ENCODE data around the gene NUDT22. TPM values are rescaled to one million over a fixed set of nuclear protein-coding genes. Genes with fewer than 3 reads are reported as not detected.

NUDT22 gene
- total and polyA plus RNA-seq, 2 of the 8 experiments (the other 6 are each of a cell fraction or from before 2014, with no cell fraction given): 43.4 to 69.0 TPM

DNA sequence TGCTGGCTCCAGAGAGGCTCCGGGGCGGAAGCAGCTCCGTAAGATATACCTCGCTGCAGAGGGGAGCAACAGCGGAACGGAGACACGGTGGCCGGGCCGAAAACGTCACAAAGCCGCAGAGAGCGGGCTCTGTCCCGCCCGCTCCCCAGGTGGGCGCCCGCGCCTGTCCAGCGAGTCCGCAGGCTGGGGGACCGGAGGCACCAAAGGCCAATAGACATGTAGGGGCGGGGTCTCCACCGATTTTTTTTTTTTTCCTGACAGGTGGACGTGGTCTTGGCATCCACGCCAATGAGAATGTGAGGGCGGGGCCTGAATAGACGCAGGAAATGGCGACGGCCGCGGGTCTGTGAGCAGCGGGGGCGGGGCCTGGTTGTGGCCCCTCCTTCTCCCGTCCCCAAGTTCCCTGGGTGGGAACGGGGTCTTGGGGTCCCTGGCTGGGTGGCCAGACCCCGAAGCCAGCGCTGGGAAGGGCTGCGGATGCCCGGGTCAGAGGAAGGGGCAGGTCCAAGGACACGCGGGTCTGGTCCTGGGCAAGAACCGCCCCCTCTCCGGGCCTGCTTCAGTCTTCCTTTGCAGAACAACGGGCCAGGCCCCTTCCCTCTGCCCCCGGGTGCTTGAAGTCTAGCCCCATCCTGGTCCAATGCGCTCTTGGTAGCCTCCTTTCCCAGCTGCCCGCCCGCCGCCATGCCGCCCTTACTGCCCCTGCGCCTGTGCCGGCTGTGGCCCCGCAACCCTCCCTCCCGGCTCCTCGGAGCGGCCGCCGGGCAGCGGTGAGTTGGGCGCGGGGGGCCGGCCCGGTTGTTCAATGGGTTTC is 4.3 kb downstream of the NUDT22 start, which contains the start of gene DNAJC4:
TSS of gene DNAJC4 (plus strand) at position 378 of the 814 bp plus-strand sequence. CDS start at position 685, 307 bp downstream.
- no peak for FAIRE-seq
- TF ChIP-seq TCF12 (IDR thresholded peaks at IDR 0.05; ENCODE audit: low read depth, low read length) (0 out of 2 replicates have a peak, but pooled peaks have one; percentile 4), ZNF274 (IDR thresholded peaks at IDR 0.05; ENCODE audit: borderline replicate concordance, extremely low read depth, low read length) (no peak), SIN3A (conservative IDR thresholded peaks at IDR 0.05 in 1 of 2, IDR thresholded peaks at IDR 0.05 in 1 of 2; ENCODE audit: low read depth in 1 of 2, low read length in 2 of 2) (peak in 1 of 2 experiments; percentile 93; a peak in 2 of 4 replicates), SP1 (IDR thresholded peaks at IDR 0.05; ENCODE audit: low read depth, low read length) (peak; percentile 62; the same call in 1 of the 2 replicates), PHF8 (conservative IDR thresholded peaks at IDR 0.05; ENCODE audit: low read depth, low read length) (0 out of 2 replicates have a peak, but pooled peaks have one; percentile 9), RXRA (IDR thresholded peaks at IDR 0.05; ENCODE audit: insufficient read depth, low read depth, low read length) (no peak), SIRT6 (IDR thresholded peaks at IDR 0.05; ENCODE audit: low read length) (no peak), SP4 (IDR thresholded peaks at IDR 0.05; ENCODE audit: low read length) (0 out of 2 replicates have a peak, but pooled peaks have one; percentile 23), POLR2A (IDR thresholded peaks at IDR 0.05; ENCODE audit: control extremely low read depth in 1 of 2, low read depth in 2 of 2, low read length in 2 of 2) (peak in 1 of 2 experiments; percentile 63; a peak in 1 of 3 replicates), ASH2L (IDR thresholded peaks at IDR 0.05; ENCODE audit: low read length) (peak; percentile 46), TAF1 (IDR thresholded peaks at IDR 0.05; ENCODE audit: low read depth, low read length) (no peak)

More for the DNA sequence above, 4.3 kb downstream of the NUDT22 start, which contains the start of gene DNAJC4:
- 2% methylated on average over 45 of the region's 62 CpGs; no CpG with 5 or more reads in 1 of the 2 experiments for whole genome bisulfite sequencing, 2 experiments (ENCODE audit: extremely low coverage in 1 of 2, insufficient coverage in 1 of 2, insufficient read length in 1 of 2, insufficient replicate concordance in 2 of 2, low coverage in 1 of 2, low lambda C conversion rate in 2 of 2, missing lambda C conversion rate in 1 of 2)
- Histone ChIP-seq H4K5ac (ENCODE audit: insufficient read length, low read depth, low read length) (no peak within 1 kb of the TSS), H4K20me1 (replicated peaks in 1 of 2; ENCODE audit: control insufficient read depth in 1 of 2, insufficient read depth in 2 of 2, low read length in 2 of 2) (peaks cover 0 to 2% of the 10 kb centered on the region in 2 experiments), H3K14ac (ENCODE audit: insufficient read length) (no peak within 1 kb of the TSS), H2AFZ (ENCODE audit: low read length) (peak within 1 kb of the TSS; percentile 26; the same call in 1 of the 2 replicates), H2BK12ac (ENCODE audit: low read depth, low read length) (0 out of 2 replicates have a peak within 1 kb of the TSS, but pooled peaks have one; percentile 9), H3K36me3 (ENCODE audit: control insufficient read depth in 2 of 4, insufficient read depth in 4 of 4, low read length in 3 of 4) (no peaks in the 10 kb centered on the region), H3K18ac (ENCODE audit: extremely low read depth, low read length) (peak within 1 kb of the TSS; percentile 71), H3K23me2 (ENCODE audit: low read depth, low read length) (peaks cover 24% of the 10 kb centered on the region), H3K23ac (ENCODE audit: insufficient read length) (no peak within 1 kb of the TSS), H3K27ac (ENCODE audit: low read depth, low read length) (no peak within 1 kb of the TSS; the same call in 1 of the 2 replicates), H3K9me3 (ENCODE audit: insufficient read depth in 2 of 2, low read depth in 1 of 2, low read length in 1 of 2) (no peaks in the 10 kb centered on the region), H3K79me1 (ENCODE audit: low read depth, low read length) (no peaks in the 10 kb centered on the region; the same call in 1 of the 2 replicates), H2BK5ac (ENCODE audit: low read depth, low read length) (peak within 1 kb of the TSS; percentile 9; the same call in 1 of the 2 replicates), H3K56ac (replicated peaks; ENCODE audit: insufficient read length, low read depth, low read length) (peak within 1 kb of the TSS; percentile 47), H3K4me3 (ENCODE audit: extremely low read depth in 1 of 4, insufficient read depth in 2 of 4, low read depth in 3 of 4, low read length in 4 of 4) (peak within 1 kb of the TSS; percentile 70 to 80 (median 76)), H2BK120ac (replicated peaks; ENCODE audit: low read depth, low read length) (no peak within 1 kb of the TSS), H4K91ac (replicated peaks; ENCODE audit: insufficient read length, low read length) (no peak within 1 kb of the TSS), H4K8ac (ENCODE audit: extremely low read depth, insufficient read depth, low read length) (peak within 1 kb of the TSS; percentile 73), H3K4me2 (ENCODE audit: insufficient read depth in 1 of 2, low read depth in 2 of 2, low read length in 2 of 2) (peak within 1 kb of the TSS; percentile 87 to 97), H3K4ac (replicated peaks; ENCODE audit: insufficient read length, low read depth, low read length) (no peak within 1 kb of the TSS), H2BK20ac (ENCODE audit: low read length) (no peak within 1 kb of the TSS), H3K27me3 (replicated peaks in 1 of 4; ENCODE audit: control insufficient read depth in 3 of 4, extremely low read depth in 1 of 4, insufficient read depth in 3 of 4, low read length in 3 of 4) (peaks cover 0 to 10% (median 6%) of the 10 kb centered on the region in 4 experiments; a peak in 4 of 7 replicates), H2BK15ac (ENCODE audit: low read length) (no peak within 1 kb of the TSS), H2AK5ac (ENCODE audit: low read depth, low read length) (no peak within 1 kb of the TSS), H3K4me1 (replicated peaks in 1 of 4; ENCODE audit: control insufficient read depth in 3 of 4, insufficient read depth in 4 of 4, low read length in 3 of 4) (peaks cover 0 to 33% (median 14%) of the 10 kb centered on the region in 4 experiments; a peak in 6 of 7 replicates), H3K9ac (replicated peaks in 1 of 4; ENCODE audit: extremely low read depth in 1 of 4, low read depth in 3 of 4, low read length in 3 of 4) (peak within 1 kb of the TSS in 3 of 4 experiments; percentile 38 to 76 (median 44); a peak in 6 of 7 replicates), H3K79me2 (ENCODE audit: control insufficient read depth in 1 of 2, insufficient read depth in 2 of 2, low read length in 2 of 2) (no peaks in the 10 kb centered on the region)
- DNase-seq (ENCODE audit: low read depth in 1 of 2, low spot score in 2 of 2): peak in 1 of 2 experiments; percentile 96
- ChIA-PET POLR2A (ENCODE audit: partially characterized antibody) (interaction anchor here (0.9 to 11.9 kb wide), 5 partner anchors 16 to 88 kb away, joined by 3 to 190 read pairs (median 3); partner anchors contain the start of genes FKBP2, PLCB3 and PPP1R14B), CTCF (ENCODE audit: partially characterized antibody) (interaction anchor here (0.6 to 8.6 kb wide), 2 partner anchors 24 to 34 kb away, joined by 3 to 51 read pairs; partner anchors contain the start of gene FERMT3)

Measured in H1 (cell line).